ENCODE data around the gene TBCCD1.
"Not testable (repeated sequence)": the region's sequence is repeated elsewhere in the genome, so short reads cannot be mapped to it uniquely, and the experiment has no call there.

Gene TBCCD1

GRCh38 chr3:186517218-186517617, 49.9 kb downstream of the TBCCD1 start:
- DNase-seq: no peak

- DNase-seq: no peak
Measured at GRCh38 chr3:186516646-186517045, 50.5 kb downstream of the TBCCD1 start.

GRCh38 chr3:186515125-186515524, 52.0 kb downstream of the TBCCD1 start:
- DNase-seq: no peak

- no peak for DNase-seq
Measured at GRCh38 chr3:186514296-186515002, 52.7 kb downstream of the TBCCD1 start.

- no peak for DNase-seq
Measured at GRCh38 chr3:186513386-186513785, 53.8 kb downstream of the TBCCD1 start.

- DNase-seq: no peak
Measured at GRCh38 chr3:186512570-186513302, 54.4 kb downstream of the TBCCD1 start.

GRCh38 chr3:186511702-186512101, 55.4 kb downstream of the TBCCD1 start:
- no peak for DNase-seq

GRCh38 chr3:186511245-186511644, 55.9 kb downstream of the TBCCD1 start:
- no peak for DNase-seq

GRCh38 chr3:186510374-186511079, 56.6 kb downstream of the TBCCD1 start:
- DNase-seq: no peak

- DNase-seq: no peak
Measured at GRCh38 chr3:186509423-186509822, 57.7 kb downstream of the TBCCD1 start.

- no peak for DNase-seq
Measured at GRCh38 chr3:186506857-186507256, 60.3 kb downstream of the TBCCD1 start.

- no peak for DNase-seq
Measured at GRCh38 chr3:186506191-186506739, 60.9 kb downstream of the TBCCD1 start.

- DNase-seq: no peak
Measured at GRCh38 chr3:186502966-186503712, 64.0 kb downstream of the TBCCD1 start.

- DNase-seq: no peak
Measured at GRCh38 chr3:186502138-186502948, 64.8 kb downstream of the TBCCD1 start.

- not testable (repeated sequence) for DNase-seq
Measured at GRCh38 chr3:186499949-186500348, 67.2 kb downstream of the TBCCD1 start.

GRCh38 chr3:186498022-186498421, 69.1 kb downstream of the TBCCD1 start:
- DNase-seq: not testable (repeated sequence)

- DNase-seq: no peak
Measured at GRCh38 chr3:186497608-186498007, 69.5 kb downstream of the TBCCD1 start.

GRCh38 chr3:186496635-186497034, 70.5 kb downstream of the TBCCD1 start:
- no peak for DNase-seq

All from NCI-H748 treated with DMSO at 0.1 percent for 48 hours (cell line).